HepG2 (cell line): ENCODE results near the gene GRM5. TPM values are rescaled to one million over a fixed set of nuclear protein-coding genes. Genes with fewer than 3 reads are reported as not detected.

Source experiments
- ATAC-seq: fragments of 200-7000 bp; cut with Tn5 transposase; 3 replicates; pipeline ENCODE4 v1.9.1; 2020; ENCODE audit warnings: mild to moderate bottlenecking, moderate library complexity
- BruUV-seq: library from RNA; stranded (reverse); fragments of 400-500 nt; replicated peaks from 2 replicates; lab custom pipeline; 2021; lab: Mats Ljungman, UMichigan
- CTCF ChIA-PET: fragments of 300-600 bp; formaldehyde crosslinking; extraction: SDS; loops from one replicate; lab custom pipeline; 2021; ENCODE audit warnings: low total read pairs, inconsistent platforms, low intra/inter-chr PET ratio; lab: Yijun Ruan, JAX
- POLR2A ChIA-PET: fragments of 350-600 bp; sonication (Branson Sonifier 250); formaldehyde crosslinking; loops from one replicate; lab custom pipeline; 2020; ENCODE audit warnings: antibody characterized with exemption, inconsistent platforms; lab: Yijun Ruan, JAX
- DNase-seq: peaks from one replicate; pipeline ENCODE4 v3.0.0-alpha.2; 2015; ENCODE audit warnings: low spot score
- FAIRE-seq: peaks from 3 replicates; lab custom pipeline; 2011; peaks lifted over from hg19 to GRCh38; lab: Jason Lieb, UNC
- H2AFZ ChIP-seq: one replicate; pipeline ENCODE4 v1.6.1; 2011; ENCODE audit warnings: low read length, inconsistent platforms
- H3K27ac ChIP-seq: fragments of 300-600 bp; 3 replicates; pipeline ENCODE4 v1.8.0; 2011; ENCODE audit warnings: mixed run types, mild to moderate bottlenecking, mixed read lengths, low read length, inconsistent platforms; ENCODE audit not compliant: insufficient read depth; ENCODE audit errors: extremely low read length
- H3K27me3 ChIP-seq, 2 experiments: fragments of 200-600 bp in 1 of 2; 2 replicates in 1 of 2; 3 replicates in 1 of 2; pipeline versions ENCODE4 v1.6.0 to v1.8.0; 2011; ENCODE audit warnings: low read length in 2 of 2, mild to moderate bottlenecking in 2 of 2, moderate library complexity in 2 of 2, inconsistent platforms in 1 of 2; ENCODE audit not compliant: insufficient read depth in 2 of 2, control insufficient read depth in 1 of 2
- H3K36me3 ChIP-seq, 2 experiments: fragments of 200-600 bp in 1 of 2; replicated peaks in 1 of 2; 2 replicates in 1 of 2; 3 replicates in 1 of 2; pipeline versions ENCODE4 v1.5.1 to v1.8.0; 2011; ENCODE audit warnings: low read length in 2 of 2, inconsistent platforms in 1 of 2; ENCODE audit not compliant: insufficient read depth in 2 of 2, control insufficient read depth in 1 of 2
- H3K4me1 ChIP-seq: 2 replicates; pipeline ENCODE4 v1.5.1; 2012; ENCODE audit warnings: low read length, inconsistent platforms; ENCODE audit not compliant: insufficient read depth
- H3K4me2 ChIP-seq: 2 replicates; pipeline ENCODE4 v1.6.0; 2011; ENCODE audit warnings: low read depth, low read length, inconsistent platforms
- H3K4me3 ChIP-seq, 3 experiments: fragments of 200-600 bp in 1 of 3; sonication (generic), shearing (Covaris generic) in 1 of 3; replicated peaks in 1 of 3; 2 replicates each; pipeline ENCODE4 v1.5.1; 2011 to 2016; ENCODE audit warnings: low read length in 3 of 3, inconsistent platforms in 2 of 3, low read depth in 2 of 3, mild to moderate bottlenecking in 2 of 3, control low read depth in 1 of 3, mixed read lengths in 1 of 3; ENCODE audit not compliant: insufficient read depth in 1 of 3
- H3K79me2 ChIP-seq: one replicate; pipeline ENCODE4 v1.6.1; 2011; ENCODE audit warnings: low read length, inconsistent platforms; ENCODE audit not compliant: insufficient read depth
- H3K9ac ChIP-seq: 2 replicates; pipeline ENCODE4 v1.6.0; 2011; ENCODE audit warnings: mild to moderate bottlenecking, low read depth, low read length, inconsistent platforms; ENCODE audit not compliant: insufficient read depth
- H3K9me3 ChIP-seq: 2 replicates; pipeline ENCODE4 v1.5.1; 2012; ENCODE audit warnings: mild to moderate bottlenecking, low read length
- H4K20me1 ChIP-seq: 2 replicates; pipeline ENCODE4 v1.6.0; 2011; ENCODE audit warnings: inconsistent platforms, mild to moderate bottlenecking, low read length, moderate library complexity; ENCODE audit not compliant: insufficient read depth
- ARID3A ChIP-seq: IDR thresholded peaks from 2 replicates; pipeline ENCODE4 v1.6.1; 2012; ENCODE audit warnings: low read depth, low read length, improper control_type of control experiment
- BCL6 ChIP-seq: IDR thresholded peaks from 2 replicates; pipeline ENCODE4 v1.6.1; 2016; ENCODE audit warnings: missing genetic modification reagents, missing compliant biosample characterization
- FLYWCH1 ChIP-seq: sonication (generic); formaldehyde crosslinking; IDR thresholded peaks from 2 replicates; pipeline ENCODE4 v1.8.1; 2023; ENCODE audit warnings: mild to moderate bottlenecking, missing genetic modification reagents
- NR2C2 ChIP-seq: sonication (generic); formaldehyde crosslinking; IDR thresholded peaks from 2 replicates; pipeline ENCODE4 v1.4.0; 2020; ENCODE audit warnings: missing genetic modification reagents, mild to moderate bottlenecking, moderate library complexity, borderline replicate concordance
- ZNF101 ChIP-seq: sonication (generic); formaldehyde crosslinking; IDR thresholded peaks from 2 replicates; pipeline ENCODE4 v1.4.0; 2020; ENCODE audit warnings: mild to moderate bottlenecking, low read depth, missing genetic modification reagents, borderline replicate concordance
- ZNF160 ChIP-seq: sonication (generic); formaldehyde crosslinking; IDR thresholded peaks from 2 replicates; pipeline ENCODE4 v1.8.0; 2022; ENCODE audit warnings: mild to moderate bottlenecking, inconsistent platforms, missing genetic modification reagents
- ZNF256 ChIP-seq: sonication (generic); formaldehyde crosslinking; conservative IDR thresholded peaks from 2 replicates; pipeline ENCODE4 v1.4.0; 2020; ENCODE audit warnings: missing genetic modification reagents
- ZNF451 ChIP-seq: sonication (generic); formaldehyde crosslinking; IDR thresholded peaks from 2 replicates; pipeline ENCODE4 v1.5.0; 2020; ENCODE audit warnings: mild to moderate bottlenecking, missing genetic modification reagents
- ZNF772 ChIP-seq: sonication (generic); formaldehyde crosslinking; IDR thresholded peaks from 2 replicates; pipeline ENCODE4 v1.5.0; 2020; ENCODE audit warnings: mild to moderate bottlenecking, missing genetic modification reagents
- ZXDC ChIP-seq: sonication (generic); formaldehyde crosslinking; IDR thresholded peaks from 2 replicates; pipeline ENCODE4 v1.5.0; 2020; ENCODE audit warnings: mild to moderate bottlenecking, missing genetic modification reagents
- WGBS: methylation state at CpG from one replicate; pipeline ENCODE4 v1.1.6; 2017; ENCODE audit warnings: low lambda C conversion rate; 5-methylcytosine and 5-hydroxymethylcytosine counted together
- in situ Hi-C: cut with HindIII; loops from 2 replicates; pipeline ENCODE4 v1.10.0; 2017; ENCODE audit warnings: low pct_unique_long_range_greater_than_20kb; ENCODE audit not compliant: extremely low pct_ligation_motif_present
- intact Hi-C: fragments of 100-400 bp; cut with micrococcal nuclease; formaldehyde crosslinking; loops from one replicate; pipeline ENCODE4 v1.10.0; 2022; ENCODE audit not compliant: unreplicated experiment
- polyA plus RNA-seq, 8 experiments: library from polyadenylated mRNA; depleted of rRNA in 3 of 8; stranded (reverse) in 7 of 8; unstranded in 1 of 8; fragments of >200 nt; fragmentation: Illumina TruSeq in 4 of 8; extraction: Trizol in 4 of 8; gene quantifications; 2 replicates each; pipeline versions ENCODE4 v1.2.1 to v1.2.3, GENCODE V29; 2011 to 2016; ENCODE audit warnings: low read depth in 4 of 8, missing spikeins in 1 of 8, mixed read lengths in 1 of 8; ENCODE audit not compliant: insufficient read depth in 1 of 8
- total RNA-seq, 5 experiments: library from RNA; depleted of rRNA; stranded (reverse); fragments of >200 nt; fragmentation: Illumina TruSeq; extraction: Trizol; gene quantifications; 2 replicates each; pipeline ENCODE4 v1.2.3, GENCODE V29; 2016; ENCODE audit warnings: low read depth in 1 of 5
- TF ChIP-seq, protein P1 (sequence below): sonication (generic); formaldehyde crosslinking; IDR thresholded peaks from 2 replicates; pipeline ENCODE4 v1.9.0; 2022; ENCODE audit warnings: missing genetic modification reagents, mild to moderate bottlenecking, borderline replicate concordance

GRM5 gene
- total and polyA plus RNA-seq, 2 of the 13 experiments (the other 11 are each of a cell fraction or from before 2014, with no cell fraction given), result not detected

GRCh38 chr11:88810420-88811097 is 255.2 kb downstream of the GRM5 start:
- TF ChIP-seq ARID3A (no peak), ZXDC (CRISPR knock-in tag) (no peak), ZNF101 (CRISPR knock-in tag) (no peak), ZNF772 (no peak), FLYWCH1 (no peak), ZNF256 (CRISPR knock-in tag) (no peak), BCL6 (CRISPR knock-in tag) (no peak), ZNF160 (no peak), NR2C2 (CRISPR knock-in tag) (no peak), ZNF451 (no peak)
- TF ChIP-seq, protein P1, sequence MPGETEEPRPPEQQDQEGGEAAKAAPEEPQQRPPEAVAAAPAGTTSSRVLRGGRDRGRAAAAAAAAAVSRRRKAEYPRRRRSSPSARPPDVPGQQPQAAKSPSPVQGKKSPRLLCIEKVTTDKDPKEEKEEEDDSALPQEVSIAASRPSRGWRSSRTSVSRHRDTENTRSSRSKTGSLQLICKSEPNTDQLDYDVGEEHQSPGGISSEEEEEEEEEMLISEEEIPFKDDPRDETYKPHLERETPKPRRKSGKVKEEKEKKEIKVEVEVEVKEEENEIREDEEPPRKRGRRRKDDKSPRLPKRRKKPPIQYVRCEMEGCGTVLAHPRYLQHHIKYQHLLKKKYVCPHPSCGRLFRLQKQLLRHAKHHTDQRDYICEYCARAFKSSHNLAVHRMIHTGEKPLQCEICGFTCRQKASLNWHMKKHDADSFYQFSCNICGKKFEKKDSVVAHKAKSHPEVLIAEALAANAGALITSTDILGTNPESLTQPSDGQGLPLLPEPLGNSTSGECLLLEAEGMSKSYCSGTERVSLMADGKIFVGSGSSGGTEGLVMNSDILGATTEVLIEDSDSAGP (CRISPR knock-in tag), result no peak
- Histone ChIP-seq H4K20me1 (no peaks in the 10 kb centered on the region), H3K4me3 (no peak overlapping the region), H3K9ac (no peak overlapping the region), H2AFZ (no peak overlapping the region), H3K4me2 (no peak overlapping the region), H3K27ac (no peak overlapping the region), H3K36me3 (no peaks in the 10 kb centered on the region), H3K4me1 (no peaks in the 10 kb centered on the region), H3K9me3 (no peaks in the 10 kb centered on the region), H3K27me3 (no peaks in the 10 kb centered on the region), H3K79me2 (no peaks in the 10 kb centered on the region)
- ATAC-seq, result no peak
- no TSS peak for BruUV-seq
- POLR2A ChIA-PET, result no interaction called here
- FAIRE-seq, result no peak
- no peak for DNase-seq
- in situ Hi-C loops (no loop called here), intact Hi-C loops (no loop called here)
- 0% methylated on average over 3 of the region's 3 CpGs for WGBS
- CTCF ChIA-PET, result no interaction called here
